Lung (tissue), 12 donors: ENCODE data around the gene SPSB4. TPM values are rescaled to one million over a fixed set of nuclear protein-coding genes. Genes with fewer than 3 reads are reported as not detected.

Experiments
- ATAC-seq: fragments of 200-7000 bp; cut with Tn5 transposase; one replicate; pipeline ENCODE4 v1.9.1; 2020; ENCODE audit warnings: moderate number of reproducible peaks; ENCODE audit not compliant: insufficient read depth, low FRiP score
- DNase-seq, 3 donors: peaks; one replicate each; pipeline ENCODE4 v3.0.0-alpha.2; 2013 to 2017
- H3K27ac ChIP-seq, 2 donors: one replicate each; pipeline ENCODE4 v1.5.1; 2013; ENCODE audit warnings: mild to moderate bottlenecking in 2 of 2, moderate library complexity in 2 of 2, control low read depth in 1 of 2, inconsistent platforms in 1 of 2, low read depth in 1 of 2, low read length in 1 of 2
- H3K27me3 ChIP-seq, 3 donors: one replicate each; pipeline ENCODE4 v1.5.1; 2013; ENCODE audit warnings: low read length in 2 of 3; ENCODE audit not compliant: control insufficient read depth in 3 of 3, insufficient read depth in 3 of 3
- H3K36me3 ChIP-seq, 4 donors: one replicate each; pipeline ENCODE4 v1.5.1; 2013; ENCODE audit warnings: low read length in 4 of 4, mild to moderate bottlenecking in 1 of 4, moderate library complexity in 1 of 4; ENCODE audit not compliant: control insufficient read depth in 4 of 4, insufficient read depth in 4 of 4
- H3K4me1 ChIP-seq, 5 donors: one replicate each; pipeline ENCODE4 v1.5.1; 2013; ENCODE audit warnings: low read length in 5 of 5, mild to moderate bottlenecking in 2 of 5, moderate library complexity in 1 of 5; ENCODE audit not compliant: control insufficient read depth in 5 of 5, insufficient read depth in 5 of 5
- H3K4me3 ChIP-seq: one replicate; pipeline ENCODE4 v1.5.1; 2013; ENCODE audit warnings: mild to moderate bottlenecking, control low read depth, moderate library complexity
- H3K9ac ChIP-seq, 2 donors: one replicate each; pipeline ENCODE4 v1.5.1; 2013; ENCODE audit warnings: low read length in 2 of 2, control low read depth in 1 of 2; ENCODE audit not compliant: insufficient read depth in 1 of 2
- H3K9me3 ChIP-seq, 4 donors: one replicate each; pipeline ENCODE4 v1.5.1; 2013; ENCODE audit warnings: low read length in 3 of 4, mild to moderate bottlenecking in 1 of 4, moderate library complexity in 1 of 4; ENCODE audit not compliant: control insufficient read depth in 4 of 4, insufficient read depth in 3 of 4
- CTCF ChIP-seq: IDR thresholded peaks from 2 replicates; pipeline ENCODE4 v1.5.1; 2012; ENCODE audit warnings: mild to moderate bottlenecking; ENCODE audit errors: control extremely low read depth, extremely low read depth
- WGBS, 2 donors: extraction: QIAGEN DNeasy Blood & Tissue Kit; methylation state at CpG; one replicate each; pipeline ENCODE4 v1.1.7; 2013; 5-methylcytosine and 5-hydroxymethylcytosine counted together
- polyA plus RNA-seq, 2 donors: library from polyadenylated mRNA; stranded (reverse); fragments of 200-250 nt; gene quantifications; one replicate each; pipeline ENCODE4 v1.2.1, GENCODE V29; 2013
- total RNA-seq, 2 donors: library from RNA; depleted of rRNA in 1 of 2; stranded (reverse); fragments of >200 nt in 1 of 2; gene quantifications; one replicate each; pipeline ENCODE4 v1.2.1, GENCODE V29; 2014 to 2021
- donor health status: control.
- donor health status: control.
- donor health status: Bipolar disorder and iron deficiency.
- donor health status: healthy.
- donor health status: DM: yes; HTN: yes; CAD: no.

SPSB4 gene
- total and polyA plus RNA-seq, 4 donors: 0.25 to 4.4 (median 1.5) TPM

- Histone ChIP-seq H3K27me3 (no peaks in the 10 kb centered on the region), H3K4me1 (peaks cover 2 to 14% (median 8%) of the 10 kb centered on the region in 5 donors), H3K9ac (no peak overlapping the region), H3K36me3 (no peaks in the 10 kb centered on the region), H3K27ac (no peak overlapping the region), H3K4me3 (no peak overlapping the region), H3K9me3 (no peaks in the 10 kb centered on the region)
- ATAC-seq (no peak), DNase-seq (no peak)
- no peak for TF ChIP-seq CTCF
- 84 to 93% methylated on average over 6 of the region's 6 CpGs for WGBS, 2 donors
Observed at GRCh38 chr3:141092663-141093062, 41.5 kb downstream of the SPSB4 start.

GRCh38 chr3:141093397-141093796 lies 42.2 kb downstream of the SPSB4 start:
- no peak for TF ChIP-seq CTCF
- H3K36me3 ChIP-seq: no peaks in the 10 kb centered on the region
- ATAC-seq (no peak), DNase-seq (no peak)
- no peak overlapping the region for H3K4me3 ChIP-seq
- 78 to 86% methylated on average over 5 of the region's 5 CpGs for WGBS, 2 donors
- no peaks in the 10 kb centered on the region for H3K27me3 ChIP-seq
- H3K9me3 ChIP-seq: no peaks in the 10 kb centered on the region
- no peak overlapping the region for H3K27ac ChIP-seq
- H3K4me1 ChIP-seq: peaks cover 2 to 14% (median 8%) of the 10 kb centered on the region in 5 donors
- H3K9ac ChIP-seq: no peak overlapping the region

- ATAC-seq (no peak), DNase-seq (peak; percentile 67 to 68 (median 67))
- Histone ChIP-seq H3K27me3 (no peaks in the 10 kb centered on the region), H3K9me3 (no peaks in the 10 kb centered on the region), H3K36me3 (no peaks in the 10 kb centered on the region), H3K4me1 (peaks cover 2 to 14% (median 8%) of the 10 kb centered on the region in 5 donors), H3K9ac (no peak overlapping the region), H3K4me3 (no peak overlapping the region), H3K27ac (no peak overlapping the region)
- 59 to 61% methylated on average over 13 of the region's 13 CpGs for WGBS, 2 donors
- no peak for TF ChIP-seq CTCF
Observed at GRCh38 chr3:141093971-141094684, 43.0 kb downstream of the SPSB4 start.
